Measurements from ENCODE around the gene IGF2BP2.

Gene IGF2BP2

GRCh38 chr3:185831990-185832389 lies 7.1 kb upstream of the IGF2BP2 start:
- TF ChIP-seq MAX (IDR thresholded peaks at IDR 0.05; ENCODE audit: low read depth, low read length) (no peak), POLR2A (IDR thresholded peaks at IDR 0.05; ENCODE audit: extremely low read depth, insufficient read length) (no peak), MYC (IDR thresholded peaks at IDR 0.05; ENCODE audit: low read depth, low read length) (no peak), CTCF (IDR thresholded peaks at IDR 0.05; ENCODE audit: low read depth, low read length) (no peak)
- no peak overlapping the region for H3K4me3 ChIP-seq (ENCODE audit: low read depth, low read length)
- no peak for DNase-seq (ENCODE audit: low read depth)

- H3K4me3 ChIP-seq (ENCODE audit: low read depth, low read length) = no peak overlapping the region
- TF ChIP-seq CTCF (IDR thresholded peaks at IDR 0.05; ENCODE audit: low read depth, low read length) = no peak
- no peak for TF ChIP-seq MAX (IDR thresholded peaks at IDR 0.05; ENCODE audit: low read depth, low read length)
- no peak for TF ChIP-seq POLR2A (IDR thresholded peaks at IDR 0.05; ENCODE audit: extremely low read depth, insufficient read length)
- no peak for TF ChIP-seq MYC (IDR thresholded peaks at IDR 0.05; ENCODE audit: low read depth, low read length)
- no peak for DNase-seq (ENCODE audit: low read depth)
These were observed 6.4 kb upstream of the IGF2BP2 start for GRCh38 chr3:185831195-185831594.

- DNase-seq (ENCODE audit: low read depth) = no peak
- TF ChIP-seq MYC (IDR thresholded peaks at IDR 0.05; ENCODE audit: low read depth, low read length) = no peak
- no peak for TF ChIP-seq MAX (IDR thresholded peaks at IDR 0.05; ENCODE audit: low read depth, low read length)
- no peak for TF ChIP-seq POLR2A (IDR thresholded peaks at IDR 0.05; ENCODE audit: extremely low read depth, insufficient read length)
- TF ChIP-seq CTCF (IDR thresholded peaks at IDR 0.05; ENCODE audit: low read depth, low read length) = no peak
- no peak overlapping the region for H3K4me3 ChIP-seq (ENCODE audit: low read depth, low read length)
These were observed 5.4 kb upstream of the IGF2BP2 start for GRCh38 chr3:185830018-185830797.

- no peak for TF ChIP-seq MYC (IDR thresholded peaks at IDR 0.05; ENCODE audit: low read depth, low read length)
- no peak for TF ChIP-seq MAX (IDR thresholded peaks at IDR 0.05; ENCODE audit: low read depth, low read length)
- no peak for TF ChIP-seq CTCF (IDR thresholded peaks at IDR 0.05; ENCODE audit: low read depth, low read length)
- TF ChIP-seq POLR2A (IDR thresholded peaks at IDR 0.05; ENCODE audit: extremely low read depth, insufficient read length) = no peak
- no peak for DNase-seq (ENCODE audit: low read depth)
- no peak overlapping the region for H3K4me3 ChIP-seq (ENCODE audit: low read depth, low read length)
These were observed 3.9 kb upstream of the IGF2BP2 start for GRCh38 chr3:185828755-185829154.

GRCh38 chr3:185827595-185828344 lies 2.9 kb upstream of the IGF2BP2 start:
- TF ChIP-seq MAX (IDR thresholded peaks at IDR 0.05; ENCODE audit: low read depth, low read length) (no peak), POLR2A (IDR thresholded peaks at IDR 0.05; ENCODE audit: extremely low read depth, insufficient read length) (no peak), MYC (IDR thresholded peaks at IDR 0.05; ENCODE audit: low read depth, low read length) (no peak), CTCF (IDR thresholded peaks at IDR 0.05; ENCODE audit: low read depth, low read length) (no peak)
- no peak for DNase-seq (ENCODE audit: low read depth)
- no peak overlapping the region for H3K4me3 ChIP-seq (ENCODE audit: low read depth, low read length)
